ENCODE measurements around the gene PALD1.
A peak's percentile ranks its signal among the peaks of the same experiment; 100 is the strongest.

PALD1 gene

DNA sequence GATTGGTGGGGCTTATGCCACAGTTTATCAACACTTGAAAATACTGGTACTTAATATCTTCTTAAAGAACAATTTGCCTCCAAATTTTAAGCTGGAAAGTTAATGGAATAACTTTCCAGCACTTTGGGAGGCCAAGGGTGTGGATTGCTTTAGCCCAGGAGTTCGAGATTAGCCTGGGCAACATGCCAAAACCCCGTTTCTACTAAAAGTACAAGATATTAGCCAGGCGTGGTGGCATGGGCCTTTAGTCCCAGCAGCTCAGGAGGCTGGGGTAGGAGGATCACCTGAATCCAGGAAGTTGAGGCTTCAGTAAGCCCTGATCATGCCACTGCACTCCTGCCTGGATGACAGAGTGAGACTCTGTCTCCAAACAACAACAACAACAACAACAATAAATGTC, 68.0 kb downstream of the PALD1 start:
- TF ChIP-seq, protein P1, sequence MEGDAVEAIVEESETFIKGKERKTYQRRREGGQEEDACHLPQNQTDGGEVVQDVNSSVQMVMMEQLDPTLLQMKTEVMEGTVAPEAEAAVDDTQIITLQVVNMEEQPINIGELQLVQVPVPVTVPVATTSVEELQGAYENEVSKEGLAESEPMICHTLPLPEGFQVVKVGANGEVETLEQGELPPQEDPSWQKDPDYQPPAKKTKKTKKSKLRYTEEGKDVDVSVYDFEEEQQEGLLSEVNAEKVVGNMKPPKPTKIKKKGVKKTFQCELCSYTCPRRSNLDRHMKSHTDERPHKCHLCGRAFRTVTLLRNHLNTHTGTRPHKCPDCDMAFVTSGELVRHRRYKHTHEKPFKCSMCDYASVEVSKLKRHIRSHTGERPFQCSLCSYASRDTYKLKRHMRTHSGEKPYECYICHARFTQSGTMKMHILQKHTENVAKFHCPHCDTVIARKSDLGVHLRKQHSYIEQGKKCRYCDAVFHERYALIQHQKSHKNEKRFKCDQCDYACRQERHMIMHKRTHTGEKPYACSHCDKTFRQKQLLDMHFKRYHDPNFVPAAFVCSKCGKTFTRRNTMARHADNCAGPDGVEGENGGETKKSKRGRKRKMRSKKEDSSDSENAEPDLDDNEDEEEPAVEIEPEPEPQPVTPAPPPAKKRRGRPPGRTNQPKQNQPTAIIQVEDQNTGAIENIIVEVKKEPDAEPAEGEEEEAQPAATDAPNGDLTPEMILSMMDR (IDR thresholded peaks at IDR 0.05; ENCODE audit: insufficient read depth, low read depth, low read length, missing control alignments) = no peak
- no peak for DNase-seq (ENCODE audit: low read depth)
- H3K4me3 ChIP-seq (ENCODE audit: low read length) = no peak overlapping the region

DNA sequence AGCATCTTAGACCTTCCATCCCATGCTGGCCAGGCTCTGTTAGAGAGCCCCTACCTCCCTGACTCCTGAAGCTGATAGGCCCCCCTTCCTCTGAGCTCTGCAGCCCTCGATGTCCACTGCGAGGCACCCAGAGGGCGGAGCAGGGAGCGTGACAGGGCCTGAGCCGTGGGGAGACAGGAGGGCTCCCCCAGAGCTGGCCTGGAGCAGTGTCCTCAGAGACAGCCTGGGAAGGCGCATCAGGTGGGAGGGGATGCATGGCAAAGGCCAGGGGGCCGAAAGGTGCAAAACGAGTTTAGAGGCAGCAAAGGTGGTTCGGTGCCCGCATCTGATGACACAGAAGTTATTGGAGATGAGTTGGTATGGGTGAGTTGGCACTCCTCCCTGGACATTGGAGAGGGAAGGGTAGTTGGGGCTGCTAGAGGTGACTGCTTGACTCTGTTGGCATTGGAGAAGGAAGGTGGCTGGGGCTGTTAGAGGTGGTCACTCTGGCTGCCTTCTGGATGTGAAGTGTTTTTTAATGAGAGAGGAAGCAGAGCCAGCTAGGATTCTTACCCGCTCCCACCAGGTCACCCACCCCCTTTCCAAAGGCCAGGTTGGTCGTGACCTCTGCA, 70.9 kb downstream of the PALD1 start:
- no peak overlapping the region for H3K4me3 ChIP-seq (ENCODE audit: low read length)
- no peak for DNase-seq (ENCODE audit: low read depth)
- TF ChIP-seq, protein P1 (IDR thresholded peaks at IDR 0.05; ENCODE audit: insufficient read depth, low read depth, low read length, missing control alignments) = no peak

DNA sequence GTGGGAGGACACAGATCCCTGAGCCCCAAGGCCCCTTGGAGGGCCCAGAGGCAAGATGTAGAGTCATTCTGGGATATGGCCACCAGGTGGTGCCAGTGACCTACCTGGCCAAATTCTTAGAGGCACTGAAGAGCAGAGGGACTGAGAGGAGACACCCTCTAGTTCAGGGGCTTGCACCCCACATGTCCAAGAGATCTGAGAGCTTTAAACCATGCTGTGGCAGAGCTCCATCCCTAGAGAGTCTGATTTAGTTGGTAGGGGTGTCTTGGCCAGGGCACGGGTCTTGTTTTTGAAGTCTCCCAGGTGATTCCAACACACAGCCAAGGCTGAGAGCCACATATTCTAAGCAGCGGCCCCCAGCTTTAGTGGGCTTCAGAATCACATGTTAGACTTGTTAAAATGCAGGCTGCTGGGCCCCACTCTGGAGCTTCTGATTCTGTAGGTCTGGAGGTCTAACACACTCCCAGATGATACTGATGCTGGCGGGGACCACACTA, 71.4 kb downstream of the PALD1 start:
- H3K4me3 ChIP-seq (ENCODE audit: low read length) = no peak overlapping the region
- TF ChIP-seq, protein P1 (IDR thresholded peaks at IDR 0.05; ENCODE audit: insufficient read depth, low read depth, low read length, missing control alignments) = peak; percentile 95
- peak; percentile 58 for DNase-seq (ENCODE audit: low read depth)

DNA sequence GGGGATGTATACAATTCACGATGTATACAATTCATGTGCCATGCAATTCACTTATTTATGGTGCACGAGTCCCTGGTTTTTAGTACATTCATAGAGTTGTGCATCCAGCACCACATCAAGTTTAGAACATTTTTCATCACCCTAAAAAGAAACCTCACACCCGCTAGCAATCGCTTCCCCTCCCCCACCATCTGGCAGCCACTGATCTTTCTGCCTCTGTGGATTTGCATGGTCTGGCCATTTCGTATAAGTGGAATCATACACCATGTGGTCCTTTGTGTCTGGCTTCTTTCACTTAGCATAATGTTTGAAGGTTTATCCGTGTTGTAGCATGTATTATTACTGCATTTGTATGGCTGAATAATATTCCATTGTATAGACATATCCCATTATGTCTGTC, 71.9 kb downstream of the PALD1 start:
- no peak overlapping the region for H3K4me3 ChIP-seq (ENCODE audit: low read length)
- TF ChIP-seq, protein P1 (IDR thresholded peaks at IDR 0.05; ENCODE audit: insufficient read depth, low read depth, low read length, missing control alignments) = no peak
- DNase-seq (ENCODE audit: low read depth) = no peak

DNA sequence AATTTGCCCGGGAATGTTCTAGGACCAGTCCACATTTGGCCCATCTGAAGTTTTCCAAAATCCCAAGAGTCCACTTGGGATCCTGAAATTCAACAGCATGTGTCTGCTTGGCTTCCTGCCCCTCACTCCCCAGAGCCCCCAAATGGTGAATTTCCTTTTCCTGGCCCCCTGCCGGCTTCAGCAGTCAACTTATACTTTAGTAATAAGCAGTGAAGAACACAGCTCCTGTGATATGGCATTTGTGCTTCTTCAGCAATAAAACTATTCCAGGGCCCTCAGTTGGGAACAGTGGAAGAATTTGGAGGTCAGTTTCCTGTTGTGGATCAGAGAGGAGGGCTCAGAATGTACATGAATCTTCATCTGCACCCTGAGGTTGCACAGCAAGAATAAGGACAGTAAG, 72.9 kb downstream of the PALD1 start:
- no peak for DNase-seq (ENCODE audit: low read depth)
- TF ChIP-seq, protein P1 (IDR thresholded peaks at IDR 0.05; ENCODE audit: insufficient read depth, low read depth, low read length, missing control alignments) = no peak
- H3K4me3 ChIP-seq (ENCODE audit: low read length) = no peak overlapping the region

DNA sequence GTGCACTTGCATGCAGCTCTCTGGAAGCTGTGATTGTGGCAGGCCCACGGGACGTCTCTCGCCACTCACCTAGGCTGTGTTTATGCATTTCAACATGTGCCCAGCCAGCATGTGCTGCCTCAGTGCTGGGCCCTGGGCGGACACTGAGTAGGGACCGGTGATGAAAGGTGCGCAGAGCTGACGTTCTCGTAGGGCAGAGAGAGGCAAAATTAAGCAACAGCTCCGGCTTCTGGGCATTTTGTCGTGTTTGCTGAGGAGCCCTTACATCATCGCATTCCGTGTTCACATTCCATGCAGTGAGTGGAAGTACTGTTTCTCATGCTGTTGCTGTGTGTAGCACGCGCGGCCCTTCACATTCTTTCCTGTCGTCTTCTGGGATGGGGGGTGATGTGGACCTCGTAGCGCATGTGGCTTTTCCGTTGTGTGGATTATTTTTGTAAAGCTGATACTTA, 73.4 kb downstream of the PALD1 start:
- DNase-seq (ENCODE audit: low read depth) = peak; percentile 71
- H3K4me3 ChIP-seq (ENCODE audit: low read length) = no peak overlapping the region
- TF ChIP-seq, protein P1 (IDR thresholded peaks at IDR 0.05; ENCODE audit: insufficient read depth, low read depth, low read length, missing control alignments) = no peak

DNA sequence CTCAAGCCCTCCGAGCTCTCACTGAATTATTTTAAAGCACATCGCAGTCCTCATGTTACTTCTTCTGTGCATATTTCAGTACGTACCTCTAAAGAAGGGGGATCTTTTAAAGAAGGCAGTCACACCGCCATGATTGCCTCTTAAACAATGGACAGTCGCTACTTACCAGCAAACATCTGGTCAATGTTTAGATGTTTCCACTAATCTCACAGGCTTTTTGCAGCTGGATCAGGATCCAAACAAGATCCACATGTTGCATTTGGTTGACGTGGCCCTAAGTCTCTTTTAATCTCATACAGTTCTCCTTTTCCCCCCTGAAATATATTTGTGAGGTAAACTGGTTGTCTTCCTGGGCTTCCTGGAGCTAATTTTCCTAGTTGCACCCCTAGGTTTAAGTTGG, 74.0 kb downstream of the PALD1 start:
- TF ChIP-seq, protein P1 (IDR thresholded peaks at IDR 0.05; ENCODE audit: insufficient read depth, low read depth, low read length, missing control alignments) = no peak
- no peak overlapping the region for H3K4me3 ChIP-seq (ENCODE audit: low read length)
- DNase-seq (ENCODE audit: low read depth) = no peak

Measured in epithelial cell of esophagus (primary cell).